Peyer's patch (tissue), 4 donors: ENCODE data around the gene EXOC1.

Experiments used
- CTCF ChIP-seq, 6 experiments: fragments of 450-650 bp in 4 of 6; fragments of 200-600 bp in 2 of 6; sonication (generic) in 1 of 6; IDR thresholded peaks; one replicate each; pipeline ENCODE4 v1.5.1; 2017 to 2019; ENCODE audit warnings: antibody characterized with exemption in 6 of 6, mild to moderate bottlenecking in 3 of 6, moderate library complexity in 1 of 6
- POLR2A ChIP-seq, 2 donors: fragments of 450-650 bp; IDR thresholded peaks; one replicate each; pipeline ENCODE4 v1.5.1; 2017; ENCODE audit warnings: antibody characterized with exemption in 2 of 2, mild to moderate bottlenecking in 2 of 2, moderate library complexity in 2 of 2

GRCh38 chr4:55834086-55834795, 19.2 kb upstream of the EXOC1 start:
- TF ChIP-seq CTCF (IDR thresholded peaks at IDR 0.05) (no peak), POLR2A (IDR thresholded peaks at IDR 0.05) (no peak)
